SK-N-SH treated with all-trans-retinoic acid at 6 μM for 48 hours (cell line): Measurements from ENCODE around the gene PLEKHJ1.

Source experiments
- ATAC-seq: fragments of 200-7000 bp; cut with Tn5 transposase; 3 replicates; pipeline ENCODE4 v1.9.1; 2020; ENCODE audit warnings: mild to moderate bottlenecking, moderate library complexity
- ARNTL ChIP-seq: fragments of 450-650 bp; formaldehyde crosslinking; IDR thresholded peaks from 2 replicates; pipeline ENCODE4 v1.5.0; 2020; ENCODE audit warnings: low read depth, mild to moderate bottlenecking, moderate library complexity, borderline replicate concordance
- CSDC2 ChIP-seq: fragments of 250-450 bp; sonication (Bioruptor Pico); IDR thresholded peaks from 2 replicates; pipeline ENCODE4 v1.5.0; 2020; ENCODE audit warnings: mild to moderate bottlenecking, moderate library complexity
- ESRRG ChIP-seq: fragments of 250-450 bp; sonication (Bioruptor Pico); IDR thresholded peaks from 2 replicates; pipeline ENCODE4 v1.6.1; 2021; ENCODE audit warnings: mild to moderate bottlenecking
- ISL1 ChIP-seq: fragments of 250-450 bp; sonication (Bioruptor Pico); IDR thresholded peaks from 2 replicates; pipeline ENCODE4 v2.1.2; 2022; ENCODE audit warnings: mild to moderate bottlenecking, moderate library complexity
- OSR1 ChIP-seq: fragments of 250-450 bp; sonication (Bioruptor Pico); IDR thresholded peaks from 2 replicates; pipeline ENCODE4 v1.8.0; 2022; ENCODE audit warnings: moderate library complexity, mild to moderate bottlenecking, inconsistent platforms
- PPARA ChIP-seq: fragments of 250-450 bp; sonication (Bioruptor Pico); IDR thresholded peaks from 2 replicates; pipeline ENCODE4 v1.5.0; 2020; ENCODE audit warnings: mild to moderate bottlenecking, borderline replicate concordance
- RARB ChIP-seq: fragments of 250-450 bp; sonication (Bioruptor Pico); IDR thresholded peaks from 2 replicates; pipeline ENCODE4 v1.8.0; 2021; ENCODE audit warnings: mild to moderate bottlenecking, moderate library complexity
- SNAI2 ChIP-seq: fragments of 250-450 bp; sonication (Bioruptor Pico); IDR thresholded peaks from 2 replicates; pipeline ENCODE4 v1.5.0; 2020; ENCODE audit warnings: mild to moderate bottlenecking, moderate library complexity
- TCF4 ChIP-seq: fragments of 250-450 bp; sonication (Bioruptor Pico); IDR thresholded peaks from 2 replicates; pipeline ENCODE4 v1.8.0; 2021; ENCODE audit warnings: mild to moderate bottlenecking, moderate library complexity, borderline replicate concordance
- TOX ChIP-seq: fragments of 250-450 bp; sonication (Bioruptor Pico); IDR thresholded peaks from 2 replicates; pipeline ENCODE4 v1.8.0; 2021; ENCODE audit warnings: mild to moderate bottlenecking, moderate library complexity, borderline replicate concordance
- ZC3H10 ChIP-seq: fragments of 250-450 bp; sonication (Bioruptor Pico); IDR thresholded peaks from 2 replicates; pipeline ENCODE4 v1.5.1; 2021; ENCODE audit warnings: mild to moderate bottlenecking, moderate library complexity
- ZFP3 ChIP-seq: fragments of 250-450 bp; sonication (Bioruptor Pico); IDR thresholded peaks from 2 replicates; pipeline ENCODE4 v1.5.0; 2020; ENCODE audit warnings: mild to moderate bottlenecking, moderate library complexity
- ZFP30 ChIP-seq: fragments of 450-650 bp; formaldehyde crosslinking; IDR thresholded peaks from 2 replicates; pipeline ENCODE4 v1.5.0; 2022; ENCODE audit warnings: mild to moderate bottlenecking, moderate library complexity
- ZNF565 ChIP-seq: fragments of 450-650 bp; formaldehyde crosslinking; conservative IDR thresholded peaks from 2 replicates; pipeline ENCODE4 v1.5.0; 2020; ENCODE audit warnings: low read depth, mild to moderate bottlenecking, moderate library complexity
- ZNF70 ChIP-seq: fragments of 450-650 bp; formaldehyde crosslinking; IDR thresholded peaks from 2 replicates; pipeline ENCODE4 v1.5.0; 2020; ENCODE audit warnings: mild to moderate bottlenecking, moderate library complexity
- ZNF8 ChIP-seq: fragments of 450-650 bp; formaldehyde crosslinking; IDR thresholded peaks from 2 replicates; pipeline ENCODE4 v1.5.0; 2020; ENCODE audit warnings: mild to moderate bottlenecking, moderate library complexity
- TF ChIP-seq, protein P1 (sequence below): fragments of 250-450 bp; sonication (Bioruptor Pico); IDR thresholded peaks from 2 replicates; pipeline ENCODE4 v1.5.1; 2021; ENCODE audit warnings: mild to moderate bottlenecking, moderate library complexity
- TF ChIP-seq, protein P2 (sequence below): fragments of 250-450 bp; sonication (Bioruptor Pico); IDR thresholded peaks from 2 replicates; pipeline ENCODE4 v1.5.0; 2020; ENCODE audit warnings: mild to moderate bottlenecking, moderate library complexity
- TF ChIP-seq, protein P3 (sequence below): fragments of 250-450 bp; sonication (Bioruptor Pico); IDR thresholded peaks from 2 replicates; pipeline ENCODE4 v1.8.0; 2020; ENCODE audit warnings: mild to moderate bottlenecking, moderate library complexity, borderline replicate concordance
- TF ChIP-seq, protein P4 (sequence below): fragments of 250-450 bp; sonication (Bioruptor Pico); IDR thresholded peaks from 2 replicates; pipeline ENCODE4 v1.5.1; 2020; ENCODE audit warnings: low read depth, mild to moderate bottlenecking, moderate library complexity
- TF ChIP-seq, protein P5 (sequence below): fragments of 250-450 bp; sonication (Bioruptor Pico); IDR thresholded peaks from 2 replicates; pipeline ENCODE4 v1.8.0; 2021; ENCODE audit warnings: low read depth, mild to moderate bottlenecking, moderate library complexity, borderline replicate concordance

Gene PLEKHJ1

DNA sequence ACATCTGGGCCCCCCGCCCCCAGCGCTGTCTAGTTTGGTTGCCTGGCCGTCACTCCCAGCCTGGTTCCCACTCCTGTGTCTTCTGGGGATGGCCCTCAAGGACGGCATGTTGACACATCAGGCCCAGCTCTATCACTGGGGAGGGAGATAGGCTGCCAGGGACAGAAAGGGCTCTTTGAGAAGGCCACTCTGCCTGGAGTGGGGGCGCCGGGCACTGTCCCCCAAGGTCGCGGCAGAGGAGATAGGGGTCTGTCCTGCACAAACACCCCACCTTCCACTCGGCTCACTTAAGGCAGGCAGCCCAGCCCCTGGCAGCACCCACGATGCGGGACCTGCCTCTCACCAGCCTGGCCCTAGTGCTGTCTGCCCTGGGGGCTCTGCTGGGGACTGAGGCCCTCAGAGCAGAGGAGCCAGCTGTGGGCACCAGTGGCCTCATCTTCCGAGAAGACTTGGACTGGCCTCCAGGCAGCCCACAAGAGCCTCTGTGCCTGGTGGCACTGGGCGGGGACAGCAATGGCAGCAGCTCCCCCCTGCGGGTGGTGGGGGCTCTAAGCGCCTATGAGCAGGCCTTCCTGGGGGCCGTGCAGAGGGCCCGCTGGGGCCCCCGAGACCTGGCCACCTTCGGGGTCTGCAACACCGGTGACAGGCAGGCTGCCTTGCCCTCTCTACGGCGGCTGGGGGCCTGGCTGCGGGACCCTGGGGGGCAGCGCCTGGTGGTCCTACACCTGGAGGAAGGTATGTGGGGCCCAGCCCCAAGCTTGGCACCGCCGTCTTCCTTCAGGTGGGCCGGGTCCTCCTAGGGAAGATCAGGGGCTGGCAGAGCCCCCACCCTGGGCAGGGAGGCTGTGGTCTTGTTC lies 13.1 kb upstream of the PLEKHJ1 start, which contains the start of gene AMH:
Gene AMH, plus strand, starts transcription at position 314 of the 857 bp plus-strand sequence. Its CDS starts 10 bp downstream, at position 324.
- ATAC-seq: no peak; the same call in 2 of the 3 replicates
- TF ChIP-seq ESRRG (CRISPR knock-in tag): no peak
- no peak for TF ChIP-seq PPARA (CRISPR knock-in tag)
- TF ChIP-seq ZNF8 (CRISPR knock-in tag): no peak
- no peak for TF ChIP-seq ZC3H10 (CRISPR knock-in tag)
- TF ChIP-seq, protein P1, sequence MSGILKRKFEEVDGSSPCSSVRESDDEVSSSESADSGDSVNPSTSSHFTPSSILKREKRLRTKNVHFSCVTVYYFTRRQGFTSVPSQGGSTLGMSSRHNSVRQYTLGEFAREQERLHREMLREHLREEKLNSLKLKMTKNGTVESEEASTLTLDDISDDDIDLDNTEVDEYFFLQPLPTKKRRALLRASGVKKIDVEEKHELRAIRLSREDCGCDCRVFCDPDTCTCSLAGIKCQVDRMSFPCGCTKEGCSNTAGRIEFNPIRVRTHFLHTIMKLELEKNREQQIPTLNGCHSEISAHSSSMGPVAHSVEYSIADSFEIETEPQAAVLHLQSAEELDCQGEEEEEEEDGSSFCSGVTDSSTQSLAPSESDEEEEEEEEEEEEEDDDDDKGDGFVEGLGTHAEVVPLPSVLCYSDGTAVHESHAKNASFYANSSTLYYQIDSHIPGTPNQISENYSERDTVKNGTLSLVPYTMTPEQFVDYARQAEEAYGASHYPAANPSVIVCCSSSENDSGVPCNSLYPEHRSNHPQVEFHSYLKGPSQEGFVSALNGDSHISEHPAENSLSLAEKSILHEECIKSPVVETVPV (CRISPR knock-in tag): no peak
- TF ChIP-seq TOX (CRISPR knock-in tag): no peak
- no peak for TF ChIP-seq ISL1 (CRISPR knock-in tag)
- TF ChIP-seq ZFP30 (CRISPR knock-in tag): no peak

GRCh38 chr19:2248136-2249009 lies 12.2 kb upstream of the PLEKHJ1 start:
- no peak for ATAC-seq
- no peak for TF ChIP-seq PPARA (CRISPR knock-in tag)
- TF ChIP-seq ZFP30 (CRISPR knock-in tag): no peak
- no peak for TF ChIP-seq ZFP3 (CRISPR knock-in tag)
- no peak for TF ChIP-seq TCF4 (CRISPR knock-in tag)
- TF ChIP-seq OSR1 (CRISPR knock-in tag): no peak
- TF ChIP-seq ISL1 (CRISPR knock-in tag): no peak
- TF ChIP-seq ZNF70: no peak
- no peak for TF ChIP-seq ZC3H10 (CRISPR knock-in tag)
- TF ChIP-seq ZNF565 (CRISPR knock-in tag): no peak
- no peak for TF ChIP-seq TOX (CRISPR knock-in tag)
- no peak for TF ChIP-seq ESRRG (CRISPR knock-in tag)
- no peak for TF ChIP-seq CSDC2
- TF ChIP-seq, protein P2, sequence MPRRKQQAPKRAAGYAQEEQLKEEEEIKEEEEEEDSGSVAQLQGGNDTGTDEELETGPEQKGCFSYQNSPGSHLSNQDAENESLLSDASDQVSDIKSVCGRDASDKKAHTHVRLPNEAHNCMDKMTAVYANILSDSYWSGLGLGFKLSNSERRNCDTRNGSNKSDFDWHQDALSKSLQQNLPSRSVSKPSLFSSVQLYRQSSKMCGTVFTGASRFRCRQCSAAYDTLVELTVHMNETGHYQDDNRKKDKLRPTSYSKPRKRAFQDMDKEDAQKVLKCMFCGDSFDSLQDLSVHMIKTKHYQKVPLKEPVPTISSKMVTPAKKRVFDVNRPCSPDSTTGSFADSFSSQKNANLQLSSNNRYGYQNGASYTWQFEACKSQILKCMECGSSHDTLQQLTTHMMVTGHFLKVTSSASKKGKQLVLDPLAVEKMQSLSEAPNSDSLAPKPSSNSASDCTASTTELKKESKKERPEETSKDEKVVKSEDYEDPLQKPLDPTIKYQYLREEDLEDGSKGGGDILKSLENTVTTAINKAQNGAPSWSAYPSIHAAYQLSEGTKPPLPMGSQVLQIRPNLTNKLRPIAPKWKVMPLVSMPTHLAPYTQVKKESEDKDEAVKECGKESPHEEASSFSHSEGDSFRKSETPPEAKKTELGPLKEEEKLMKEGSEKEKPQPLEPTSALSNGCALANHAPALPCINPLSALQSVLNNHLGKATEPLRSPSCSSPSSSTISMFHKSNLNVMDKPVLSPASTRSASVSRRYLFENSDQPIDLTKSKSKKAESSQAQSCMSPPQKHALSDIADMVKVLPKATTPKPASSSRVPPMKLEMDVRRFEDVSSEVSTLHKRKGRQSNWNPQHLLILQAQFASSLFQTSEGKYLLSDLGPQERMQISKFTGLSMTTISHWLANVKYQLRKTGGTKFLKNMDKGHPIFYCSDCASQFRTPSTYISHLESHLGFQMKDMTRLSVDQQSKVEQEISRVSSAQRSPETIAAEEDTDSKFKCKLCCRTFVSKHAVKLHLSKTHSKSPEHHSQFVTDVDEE: no peak
- no peak for TF ChIP-seq SNAI2 (CRISPR knock-in tag)
- TF ChIP-seq, protein P3, sequence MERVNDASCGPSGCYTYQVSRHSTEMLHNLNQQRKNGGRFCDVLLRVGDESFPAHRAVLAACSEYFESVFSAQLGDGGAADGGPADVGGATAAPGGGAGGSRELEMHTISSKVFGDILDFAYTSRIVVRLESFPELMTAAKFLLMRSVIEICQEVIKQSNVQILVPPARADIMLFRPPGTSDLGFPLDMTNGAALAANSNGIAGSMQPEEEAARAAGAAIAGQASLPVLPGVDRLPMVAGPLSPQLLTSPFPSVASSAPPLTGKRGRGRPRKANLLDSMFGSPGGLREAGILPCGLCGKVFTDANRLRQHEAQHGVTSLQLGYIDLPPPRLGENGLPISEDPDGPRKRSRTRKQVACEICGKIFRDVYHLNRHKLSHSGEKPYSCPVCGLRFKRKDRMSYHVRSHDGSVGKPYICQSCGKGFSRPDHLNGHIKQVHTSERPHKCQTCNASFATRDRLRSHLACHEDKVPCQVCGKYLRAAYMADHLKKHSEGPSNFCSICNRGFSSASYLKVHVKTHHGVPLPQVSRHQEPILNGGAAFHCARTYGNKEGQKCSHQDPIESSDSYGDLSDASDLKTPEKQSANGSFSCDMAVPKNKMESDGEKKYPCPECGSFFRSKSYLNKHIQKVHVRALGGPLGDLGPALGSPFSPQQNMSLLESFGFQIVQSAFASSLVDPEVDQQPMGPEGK (CRISPR knock-in tag): no peak
- TF ChIP-seq ARNTL: no peak
- no peak for TF ChIP-seq RARB (CRISPR knock-in tag)

- no peak for ATAC-seq
- TF ChIP-seq OSR1 (CRISPR knock-in tag) (no peak), SNAI2 (CRISPR knock-in tag) (no peak), ZNF70 (no peak), ARNTL (no peak), ZC3H10 (CRISPR knock-in tag) (no peak), PPARA (CRISPR knock-in tag) (no peak)
- TF ChIP-seq, protein P4, sequence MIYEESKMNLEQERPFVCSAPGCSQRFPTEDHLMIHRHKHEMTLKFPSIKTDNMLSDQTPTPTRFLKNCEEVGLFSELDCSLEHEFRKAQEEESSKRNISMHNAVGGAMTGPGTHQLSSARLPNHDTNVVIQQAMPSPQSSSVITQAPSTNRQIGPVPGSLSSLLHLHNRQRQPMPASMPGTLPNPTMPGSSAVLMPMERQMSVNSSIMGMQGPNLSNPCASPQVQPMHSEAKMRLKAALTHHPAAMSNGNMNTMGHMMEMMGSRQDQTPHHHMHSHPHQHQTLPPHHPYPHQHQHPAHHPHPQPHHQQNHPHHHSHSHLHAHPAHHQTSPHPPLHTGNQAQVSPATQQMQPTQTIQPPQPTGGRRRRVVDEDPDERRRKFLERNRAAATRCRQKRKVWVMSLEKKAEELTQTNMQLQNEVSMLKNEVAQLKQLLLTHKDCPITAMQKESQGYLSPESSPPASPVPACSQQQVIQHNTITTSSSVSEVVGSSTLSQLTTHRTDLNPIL (CRISPR knock-in tag): no peak
- TF ChIP-seq, protein P1 (CRISPR knock-in tag): no peak
- TF ChIP-seq, protein P5, sequence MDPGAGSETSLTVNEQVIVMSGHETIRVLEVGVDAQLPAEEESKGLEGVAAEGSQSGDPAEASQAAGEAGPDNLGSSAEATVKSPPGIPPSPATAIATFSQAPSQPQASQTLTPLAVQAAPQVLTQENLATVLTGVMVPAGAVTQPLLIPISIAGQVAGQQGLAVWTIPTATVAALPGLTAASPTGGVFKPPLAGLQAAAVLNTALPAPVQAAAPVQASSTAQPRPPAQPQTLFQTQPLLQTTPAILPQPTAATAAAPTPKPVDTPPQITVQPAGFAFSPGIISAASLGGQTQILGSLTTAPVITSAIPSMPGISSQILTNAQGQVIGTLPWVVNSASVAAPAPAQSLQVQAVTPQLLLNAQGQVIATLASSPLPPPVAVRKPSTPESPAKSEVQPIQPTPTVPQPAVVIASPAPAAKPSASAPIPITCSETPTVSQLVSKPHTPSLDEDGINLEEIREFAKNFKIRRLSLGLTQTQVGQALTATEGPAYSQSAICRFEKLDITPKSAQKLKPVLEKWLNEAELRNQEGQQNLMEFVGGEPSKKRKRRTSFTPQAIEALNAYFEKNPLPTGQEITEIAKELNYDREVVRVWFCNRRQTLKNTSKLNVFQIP (CRISPR knock-in tag): no peak
- TF ChIP-seq, protein P3 (CRISPR knock-in tag): no peak
Measured at GRCh38 chr19:2247433-2248101, 11.4 kb upstream of the PLEKHJ1 start.
